ENCODE measurements around the gene SAFB2.

The SAFB2 gene

DNA sequence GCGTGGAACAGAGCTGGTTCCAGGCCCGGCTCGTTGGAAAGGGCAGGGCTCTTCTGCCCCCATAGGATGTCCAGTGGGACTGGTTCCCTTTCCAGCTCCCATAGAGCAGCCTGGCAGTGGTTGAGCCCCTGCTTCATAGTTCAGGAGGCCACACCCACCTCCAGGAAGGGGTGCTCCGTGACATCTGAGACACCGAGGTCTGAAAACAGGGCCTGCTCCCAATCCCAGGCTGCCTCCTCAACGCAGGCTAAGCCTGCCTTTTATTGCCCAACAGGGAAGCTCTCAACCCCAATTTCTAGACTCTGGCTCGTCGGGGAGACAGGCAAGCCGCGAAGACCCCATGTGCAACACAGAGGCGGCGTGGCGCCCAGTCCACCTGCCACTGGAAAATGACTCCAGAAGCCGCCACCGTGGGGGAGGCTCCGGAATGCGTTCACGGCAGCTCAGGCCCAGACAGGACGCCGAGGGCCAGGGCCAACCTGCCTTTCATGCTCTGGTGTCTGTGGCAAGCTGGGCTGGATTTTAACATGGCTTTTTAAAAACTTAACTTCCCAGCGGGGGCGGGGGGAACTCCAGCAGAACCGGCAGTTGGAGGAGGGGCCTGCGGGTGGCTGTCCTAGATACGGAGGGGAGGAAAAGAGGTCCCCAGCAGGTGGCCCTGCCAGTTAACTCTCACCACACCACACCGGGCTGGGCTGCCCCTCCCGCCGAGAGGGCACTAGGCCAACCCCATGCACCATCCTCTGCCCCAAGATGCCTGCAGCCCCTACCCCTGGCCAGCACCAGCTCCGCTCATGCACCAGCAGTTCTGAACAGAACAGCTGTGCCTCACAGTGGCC is 36.9 kb downstream of the SAFB2 start:
- no peak for DNase-seq (ENCODE audit: low read depth in 2 of 2, low spot score in 1 of 2)

DNA sequence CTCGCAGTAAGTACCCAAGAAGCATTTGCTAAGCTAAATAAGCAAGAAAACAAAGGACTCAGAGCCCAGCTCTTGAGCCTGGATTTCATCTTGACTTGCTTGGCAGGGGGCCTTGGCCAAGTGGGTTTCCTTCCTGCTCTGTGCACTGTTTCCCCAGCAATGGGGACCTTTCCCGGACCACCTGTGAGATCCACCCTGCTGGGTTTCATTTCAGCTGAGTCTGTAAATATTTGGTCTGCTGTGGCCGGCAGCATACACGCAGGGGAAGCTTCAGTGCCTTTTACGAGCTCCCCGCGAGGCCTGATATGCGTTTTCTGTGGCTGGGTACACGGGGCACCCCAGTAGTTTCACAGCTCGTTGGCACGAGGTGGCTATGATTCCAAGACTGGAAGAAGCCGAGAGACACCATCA is 42.4 kb downstream of the SAFB2 start:
- DNase-seq (ENCODE audit: low read depth in 2 of 2, low spot score in 1 of 2), result no peak

DNA sequence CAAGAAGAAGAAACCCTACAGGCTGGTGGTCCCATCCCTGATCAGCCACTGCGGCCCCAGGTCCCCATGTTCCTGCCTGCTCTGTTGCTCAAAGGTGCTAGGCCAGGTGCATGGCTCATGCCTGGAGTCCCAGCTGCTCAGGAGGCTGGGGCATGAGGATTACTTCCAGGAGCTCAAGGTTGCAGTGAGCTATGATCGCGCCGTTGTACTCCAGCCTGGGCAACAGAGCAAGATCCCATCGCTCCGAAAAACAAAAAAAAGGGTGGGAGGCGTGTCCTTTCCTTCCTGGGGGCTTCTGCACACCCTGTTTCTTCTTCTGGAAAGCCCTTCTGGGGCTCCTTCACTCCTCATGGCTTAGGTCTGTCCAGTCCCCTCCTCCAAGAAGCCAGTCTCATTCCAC is 42.9 kb downstream of the SAFB2 start:
- DNase-seq (ENCODE audit: low read depth in 2 of 2, low spot score in 1 of 2), result no peak

DNA sequence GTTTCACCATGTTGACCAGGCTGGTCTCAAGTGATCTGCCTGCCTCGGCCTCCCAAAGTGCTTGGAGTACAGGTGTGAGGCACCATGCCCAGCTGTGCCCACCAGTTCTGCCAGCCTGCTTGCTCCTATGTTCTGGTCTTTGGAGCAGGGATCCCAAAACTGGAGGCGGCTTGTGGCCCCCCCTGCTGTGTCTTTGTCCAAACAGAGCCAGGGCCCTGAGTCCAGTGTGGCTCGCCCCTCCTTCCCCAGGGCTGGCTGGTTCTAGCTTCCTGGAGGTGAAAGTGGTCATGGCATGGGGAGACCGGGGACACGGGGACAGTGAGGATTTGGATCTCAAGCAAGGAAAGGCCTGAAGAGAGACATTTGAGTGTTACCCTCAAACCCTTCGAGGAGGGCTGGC is 43.3 kb downstream of the SAFB2 start:
- DNase-seq (ENCODE audit: low read depth in 2 of 2, low spot score in 1 of 2), result no peak

DNA sequence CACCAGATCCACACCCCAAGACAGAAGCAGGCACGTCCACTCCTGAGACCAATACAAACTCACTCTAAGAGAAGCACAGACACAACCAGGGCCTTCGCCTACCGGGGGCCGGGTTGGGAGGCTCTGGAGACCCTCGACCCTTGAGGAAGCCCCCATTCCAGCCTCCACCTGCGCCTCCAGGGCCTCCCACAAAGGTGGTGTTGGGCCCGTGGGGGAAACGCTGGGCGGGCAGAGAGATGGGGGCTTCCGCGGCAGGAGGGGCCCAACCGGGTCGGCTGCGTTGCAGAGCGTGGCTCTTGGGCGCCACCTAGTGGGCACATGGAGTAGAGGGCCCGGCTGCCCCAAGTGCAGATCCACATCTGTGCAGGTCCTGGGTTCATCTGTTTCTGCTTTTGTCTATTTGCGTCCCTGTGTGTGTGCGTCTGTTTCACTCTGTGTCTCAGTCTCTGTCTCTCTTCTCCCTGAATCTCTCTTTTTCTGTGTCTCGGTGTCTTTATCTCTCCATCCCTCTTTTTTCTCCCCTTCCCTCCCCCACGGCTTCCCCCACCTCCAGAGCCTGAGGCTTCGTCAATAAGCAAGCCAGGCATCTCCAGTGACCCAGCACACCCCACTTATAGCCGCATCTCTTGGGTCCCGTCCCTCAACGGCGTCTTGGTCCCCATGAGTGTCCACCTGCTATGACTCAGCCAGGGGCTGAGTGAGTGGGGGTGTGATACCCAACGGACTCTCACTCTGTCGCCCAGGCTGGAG is 44.3 kb downstream of the SAFB2 start:
- peak; percentile 41 to 43 for DNase-seq (ENCODE audit: low read depth in 2 of 2, low spot score in 1 of 2)

DNA sequence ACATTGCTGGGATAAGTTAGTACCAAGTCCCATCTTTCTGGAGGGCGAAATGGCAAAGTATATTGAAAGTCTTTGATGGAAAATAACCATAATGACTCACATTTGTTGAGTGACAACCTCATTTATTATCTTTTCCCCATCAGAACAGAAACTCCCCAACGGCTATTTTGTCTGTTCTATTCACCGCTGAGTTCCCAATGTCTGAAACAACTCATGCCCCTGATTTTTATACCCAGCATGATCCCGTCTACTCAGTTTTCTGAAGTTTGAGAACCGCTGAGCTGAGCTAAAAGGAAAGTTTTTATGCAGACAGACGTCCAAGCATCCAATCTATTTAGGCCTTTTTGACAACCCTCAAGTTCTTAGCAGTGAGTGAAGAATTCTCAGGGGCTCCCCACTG is 47.0 kb downstream of the SAFB2 start:
- no peak for DNase-seq (ENCODE audit: low read depth in 2 of 2, low spot score in 1 of 2)

DNA sequence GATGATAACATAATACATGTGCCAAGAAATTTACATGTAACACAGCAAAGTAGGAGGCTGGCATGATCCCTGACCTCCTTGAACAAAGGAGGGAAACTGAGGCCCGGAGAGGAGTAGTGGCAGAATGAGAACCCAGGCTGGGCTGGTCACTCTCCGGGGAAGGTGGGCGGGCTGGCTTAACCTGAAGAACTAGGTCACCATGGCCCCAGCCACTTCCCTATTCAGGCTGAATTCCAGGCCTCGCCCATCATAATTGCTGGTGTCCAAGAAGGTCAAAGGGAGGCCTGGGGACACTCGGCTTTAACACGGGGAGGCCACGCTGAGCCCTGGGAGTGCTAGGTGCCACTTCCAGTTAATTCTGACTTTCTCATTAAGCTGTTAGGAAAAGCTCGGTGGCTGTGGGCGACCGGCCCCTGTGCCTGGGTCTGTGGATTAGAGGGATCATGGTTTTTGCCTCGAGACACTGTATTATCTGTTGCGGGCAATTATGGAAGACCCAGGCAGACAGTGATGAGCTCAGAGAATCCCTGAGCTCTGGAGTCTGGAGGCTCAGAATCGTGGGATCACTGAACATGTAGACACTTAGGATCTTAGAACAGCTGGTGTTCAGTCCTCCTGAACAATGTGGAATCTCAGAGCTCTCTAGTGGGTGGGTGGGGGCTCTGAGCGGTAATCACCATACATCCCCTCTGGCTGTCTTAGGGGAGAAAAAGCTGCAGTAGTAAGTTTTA is 49.9 kb downstream of the SAFB2 start:
- no peak for DNase-seq (ENCODE audit: low read depth in 2 of 2, low spot score in 1 of 2)

DNA sequence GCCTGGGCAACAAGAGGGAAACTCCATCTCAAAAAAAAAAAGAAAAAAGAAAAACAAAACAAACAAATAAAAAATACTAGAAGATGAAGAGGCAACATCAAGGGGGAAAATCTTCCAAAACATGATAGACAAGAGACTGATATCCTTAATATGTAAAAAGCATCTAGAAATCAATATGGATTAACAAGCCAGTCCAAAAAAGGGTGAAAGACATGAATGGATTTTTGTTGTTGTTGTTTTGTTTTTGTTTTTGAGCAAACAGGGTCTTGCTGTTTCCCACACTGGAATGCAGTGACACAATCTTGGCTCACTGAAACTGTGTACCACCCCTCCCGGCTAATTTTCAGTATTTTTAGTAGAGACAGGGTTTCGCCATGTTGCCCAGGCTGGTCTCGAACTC is 50.8 kb downstream of the SAFB2 start:
- DNase-seq (ENCODE audit: low read depth in 2 of 2, low spot score in 1 of 2), result no peak

DNA sequence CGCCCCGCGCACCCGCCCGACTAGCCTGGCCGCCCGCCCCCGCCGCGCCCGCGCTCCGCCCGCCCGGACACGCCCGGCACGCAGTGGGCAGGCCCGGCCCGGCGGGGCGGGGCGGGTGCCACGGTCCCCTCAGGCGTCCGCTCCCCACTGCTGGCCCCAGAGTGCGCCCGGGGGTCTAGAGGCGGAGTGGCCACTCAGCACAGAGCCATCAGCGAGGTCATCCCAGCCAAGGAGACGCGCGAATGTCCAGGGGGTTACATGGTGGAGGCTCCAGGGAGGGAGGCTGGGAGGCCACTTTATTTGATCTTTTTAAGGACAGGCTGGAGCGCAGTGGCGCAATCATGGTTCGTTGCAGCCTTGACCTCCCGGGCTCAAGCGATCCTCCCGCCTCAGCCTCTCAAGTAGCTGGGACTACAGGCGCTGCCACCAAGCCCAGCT is 54.6 kb downstream of the SAFB2 start:
- no peak for DNase-seq (ENCODE audit: low read depth in 2 of 2, low spot score in 1 of 2)

DNA sequence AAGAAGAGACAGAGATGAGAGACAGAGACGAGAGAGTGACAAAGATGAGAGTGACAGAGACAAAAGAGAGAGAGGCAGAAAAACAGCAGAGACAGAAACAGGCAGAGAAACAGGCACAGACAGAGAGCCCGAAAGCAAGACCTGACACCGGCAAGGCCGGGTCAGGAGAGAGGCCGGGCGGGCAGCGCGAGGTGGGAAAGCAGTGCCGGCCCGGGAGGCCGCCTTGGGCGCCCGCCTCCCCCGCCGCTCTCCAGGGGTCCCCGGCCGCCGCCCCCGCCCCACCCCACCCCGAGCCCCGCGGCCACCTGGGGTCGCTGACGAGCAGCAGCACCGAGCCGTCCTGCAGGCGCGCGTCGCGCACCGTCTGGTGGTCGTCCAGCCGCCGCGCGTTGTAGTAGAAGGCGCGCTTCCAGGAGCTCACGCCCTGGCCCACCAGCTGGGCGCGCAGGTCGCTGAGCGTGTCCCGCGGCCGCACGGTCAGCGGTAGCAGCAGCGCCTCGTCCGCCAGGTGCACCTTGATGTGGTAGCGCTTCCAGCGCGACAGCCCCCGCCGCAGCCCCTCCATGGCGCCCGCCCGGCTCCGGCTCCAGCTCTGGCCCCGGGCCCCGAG is 55.1 kb downstream of the SAFB2 start, which contains the start of gene TINCR:
Gene TINCR, minus strand, starts transcription at position 594 of the 610 bp plus-strand sequence.
- DNase-seq (ENCODE audit: low read depth in 2 of 2, low spot score in 1 of 2), result no peak

DNA sequence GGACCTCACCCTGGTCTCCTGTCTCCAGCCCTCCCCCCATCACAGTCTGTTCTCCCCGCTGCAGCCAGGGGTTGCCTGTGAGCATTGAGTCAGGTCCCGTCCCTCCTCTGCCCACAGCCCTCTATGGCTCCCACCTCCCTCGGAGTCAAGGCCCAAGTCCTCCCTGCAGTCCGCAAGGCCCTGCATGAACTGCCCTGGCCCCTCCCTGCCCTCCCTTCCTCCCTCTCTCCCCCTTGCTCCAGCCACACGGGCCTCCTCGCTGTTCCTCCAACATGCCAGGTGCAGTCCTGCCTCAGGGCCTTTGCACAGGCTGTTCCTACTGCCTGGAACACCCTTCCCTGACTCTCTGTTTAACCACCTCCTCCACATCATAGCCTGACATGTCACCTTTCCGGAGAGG is 57.6 kb downstream of the SAFB2 start:
- DNase-seq (ENCODE audit: low read depth in 2 of 2, low spot score in 1 of 2), result no peak

DNA sequence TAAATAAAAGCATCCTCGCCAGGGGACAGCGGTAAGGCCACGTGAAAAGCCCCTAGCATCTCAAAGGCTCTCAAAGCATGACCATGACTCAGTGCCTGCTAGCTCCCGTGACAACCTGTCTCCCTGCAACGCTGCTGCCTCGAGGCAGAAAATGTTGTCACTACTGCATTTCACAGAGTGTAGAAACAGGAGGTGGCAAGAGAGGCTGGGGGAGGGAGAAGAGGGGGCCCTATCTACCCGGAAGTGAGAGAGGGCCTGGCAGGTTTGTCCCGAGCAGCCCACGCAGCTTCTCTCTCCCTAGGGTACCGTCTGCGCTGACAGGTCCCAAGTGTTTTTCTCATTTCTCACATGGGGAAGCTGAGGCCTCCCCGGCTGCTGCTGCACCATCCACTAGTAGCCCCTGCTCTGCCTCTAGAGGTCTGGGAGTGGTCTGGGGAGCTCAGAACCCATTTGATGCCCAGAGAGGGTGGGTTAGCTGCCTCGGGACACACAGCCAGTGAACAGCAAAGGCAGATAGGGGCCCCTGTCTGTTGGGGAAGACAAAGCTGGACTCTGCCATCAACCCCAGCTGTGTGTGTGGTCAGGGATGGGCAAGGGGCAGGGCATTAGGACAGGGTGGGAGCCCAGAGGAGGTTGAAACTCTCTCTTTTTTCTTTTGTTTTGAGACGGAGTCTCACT is 58.5 kb downstream of the SAFB2 start:
- no peak for DNase-seq (ENCODE audit: low read depth in 2 of 2, low spot score in 1 of 2)

DNA sequence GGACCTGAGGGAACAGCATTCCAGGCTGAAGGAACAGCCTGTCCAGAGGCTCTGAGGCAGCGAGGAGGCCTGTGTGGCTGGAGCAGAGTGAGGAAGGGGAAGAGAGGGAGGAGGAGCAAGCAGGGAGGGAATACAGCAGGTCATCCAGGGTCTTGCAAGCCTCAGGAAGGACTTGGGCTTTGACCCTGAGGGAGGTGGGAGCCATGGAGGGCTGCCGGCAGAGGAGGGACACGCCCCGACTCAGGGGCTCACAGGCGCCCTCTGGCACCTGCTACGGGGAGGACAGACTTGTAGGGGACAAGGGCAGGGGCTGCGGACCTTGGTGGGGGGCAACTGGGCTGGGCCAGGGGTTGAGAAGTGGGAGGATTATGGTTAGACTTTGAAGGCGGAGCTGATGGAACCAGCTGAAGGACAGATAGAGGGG is 59.6 kb downstream of the SAFB2 start:
- DNase-seq (ENCODE audit: low read depth in 2 of 2, low spot score in 1 of 2), result no peak

DNA sequence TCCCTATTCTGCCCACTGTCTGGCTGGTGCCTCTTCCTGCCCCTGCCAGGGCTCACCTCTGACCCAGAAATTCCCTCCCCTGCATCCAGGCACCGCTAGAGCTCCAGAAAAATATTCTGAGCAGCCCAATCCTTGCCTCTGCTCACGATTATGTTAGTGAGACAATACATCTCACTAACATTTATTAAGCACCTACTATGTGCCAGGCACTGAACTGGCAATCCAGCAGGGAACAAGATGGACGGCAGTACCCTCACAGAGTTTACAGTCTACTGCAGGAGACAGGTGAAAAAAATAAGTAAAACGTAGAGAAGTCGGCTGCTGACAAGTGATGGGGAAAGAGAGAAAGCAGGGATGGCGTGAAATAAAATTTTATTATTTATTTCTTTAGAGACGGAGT is 60.3 kb downstream of the SAFB2 start:
- no peak for DNase-seq (ENCODE audit: low read depth in 2 of 2, low spot score in 1 of 2)

DNA sequence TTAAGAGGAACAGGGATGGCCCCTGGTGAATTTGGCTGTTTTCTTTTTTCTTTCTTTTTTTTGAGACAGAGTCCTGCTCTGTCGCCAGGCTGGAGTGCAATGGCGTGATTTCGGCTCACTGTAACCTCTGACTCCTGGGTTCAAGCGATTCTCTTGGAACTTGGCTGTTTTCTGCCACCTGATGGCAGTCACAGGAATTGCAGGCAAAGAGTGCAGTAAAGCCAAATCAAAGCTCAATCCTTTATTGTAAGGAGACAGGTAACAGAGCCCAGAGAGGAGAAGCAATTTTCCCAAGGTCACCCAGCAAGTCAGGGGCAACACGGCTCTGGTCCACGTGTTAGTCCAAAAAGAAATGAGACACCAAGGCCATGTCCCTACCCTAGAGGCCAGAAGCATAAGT is 61.0 kb downstream of the SAFB2 start:
- no peak for DNase-seq (ENCODE audit: low read depth in 2 of 2, low spot score in 1 of 2)

DNA sequence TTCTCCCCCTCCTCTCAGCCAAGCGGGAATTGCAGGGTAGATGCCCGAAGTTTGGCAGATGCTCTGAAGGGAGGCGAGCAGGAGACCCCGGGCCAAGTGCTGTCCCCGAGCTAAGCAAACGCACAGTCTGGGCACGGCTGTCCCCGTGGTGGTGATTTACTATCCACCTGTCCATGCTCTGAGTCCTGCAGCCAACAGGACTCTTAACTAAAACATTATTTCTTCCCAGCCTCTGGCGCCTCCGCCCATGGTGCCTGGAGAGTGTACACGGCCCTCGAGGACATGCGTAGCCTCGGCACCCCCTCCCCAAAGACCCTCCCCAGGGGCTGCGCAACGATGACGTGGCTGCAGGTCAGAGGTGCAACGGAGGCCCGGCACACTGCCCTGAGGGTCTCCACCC is 62.4 kb downstream of the SAFB2 start:
- no peak for DNase-seq (ENCODE audit: low read depth in 2 of 2, low spot score in 1 of 2)

DNA sequence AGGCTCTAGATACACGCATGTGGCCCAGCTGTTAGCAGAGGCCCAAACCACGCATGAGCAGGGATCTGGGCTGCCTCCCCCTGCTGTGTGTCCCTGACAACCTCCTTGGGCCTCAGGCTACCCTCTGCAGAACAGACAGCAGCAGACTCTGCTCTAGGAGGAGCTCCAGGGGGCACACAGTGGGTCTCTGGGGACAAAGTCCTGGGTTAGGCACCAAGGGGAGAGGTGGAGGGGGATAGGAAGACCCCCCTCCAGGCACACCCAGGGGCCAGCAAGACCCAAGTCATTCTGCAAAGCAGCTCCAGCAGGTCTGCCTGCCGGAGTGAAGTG is 62.8 kb downstream of the SAFB2 start:
- no peak for DNase-seq (ENCODE audit: low read depth in 2 of 2, low spot score in 1 of 2)

DNA sequence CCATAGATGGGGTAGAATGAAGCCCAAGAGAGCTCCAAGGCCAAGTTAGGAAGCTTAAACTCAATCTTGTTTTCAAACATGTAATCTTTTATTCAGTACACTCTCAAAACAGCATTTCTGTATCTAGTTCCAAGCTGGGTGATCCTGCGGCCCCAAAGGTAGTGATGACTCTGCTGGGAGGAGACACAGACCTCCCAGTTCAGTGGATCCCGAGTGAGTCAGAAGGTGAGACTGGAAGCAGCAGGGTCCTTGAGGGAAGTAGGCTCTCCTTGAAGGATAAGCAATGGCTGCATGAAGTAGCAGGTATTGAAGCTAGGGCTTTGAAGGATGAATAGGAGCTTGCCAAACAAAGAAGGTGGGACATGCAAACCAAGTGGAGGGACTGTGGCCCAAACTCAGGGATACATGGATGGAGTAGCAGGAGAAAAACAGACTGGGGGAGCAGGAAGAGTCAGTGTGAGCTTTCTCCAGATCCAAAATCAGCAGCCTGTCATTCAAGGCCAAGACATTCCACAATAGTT is 64.4 kb downstream of the SAFB2 start:
- DNase-seq (ENCODE audit: low read depth in 2 of 2, low spot score in 1 of 2), result no peak

DNA sequence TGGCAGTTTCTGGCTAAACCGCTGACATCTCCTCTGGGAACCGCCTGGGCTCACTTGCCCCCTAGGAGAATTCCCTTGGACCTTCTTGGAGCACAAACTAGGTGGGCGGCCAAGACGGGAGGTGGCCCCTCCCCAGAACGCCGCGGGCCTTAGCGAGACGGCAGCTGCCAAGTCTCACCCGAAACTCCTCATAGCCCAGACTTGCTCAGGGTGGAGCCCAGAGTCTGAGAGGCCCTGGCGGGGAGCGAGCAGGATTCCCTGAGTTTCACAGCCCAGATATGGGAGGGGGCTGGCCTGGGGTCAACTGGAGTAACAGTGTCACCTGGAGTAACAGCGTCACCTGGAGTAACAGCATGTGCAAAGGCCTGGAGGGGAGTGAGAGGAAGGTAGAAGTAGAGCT is 64.9 kb downstream of the SAFB2 start:
- no peak for DNase-seq (ENCODE audit: low read depth in 2 of 2, low spot score in 1 of 2)

DNA sequence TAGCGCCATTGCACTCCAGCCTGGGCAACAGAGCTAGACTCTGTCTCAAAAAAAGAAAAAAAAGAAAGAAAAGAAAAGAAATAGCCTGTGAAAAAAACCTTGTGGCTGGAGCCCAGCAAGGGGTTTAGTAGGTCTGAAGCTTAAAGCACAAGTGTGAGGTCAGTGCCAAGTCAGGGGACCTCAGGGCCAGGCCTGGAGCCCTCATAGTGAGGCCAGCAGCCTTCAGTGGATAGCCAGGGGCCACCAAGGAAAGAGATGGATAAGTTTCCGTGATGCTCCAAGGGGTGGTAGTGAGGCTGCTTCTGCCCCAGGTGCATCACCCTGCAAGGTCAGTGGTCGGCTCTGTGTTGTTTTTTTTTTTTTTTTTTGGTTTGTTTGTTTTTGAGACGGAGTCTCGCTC is 67.7 kb downstream of the SAFB2 start:
- no peak for DNase-seq (ENCODE audit: low read depth in 2 of 2, low spot score in 1 of 2)

DNA sequence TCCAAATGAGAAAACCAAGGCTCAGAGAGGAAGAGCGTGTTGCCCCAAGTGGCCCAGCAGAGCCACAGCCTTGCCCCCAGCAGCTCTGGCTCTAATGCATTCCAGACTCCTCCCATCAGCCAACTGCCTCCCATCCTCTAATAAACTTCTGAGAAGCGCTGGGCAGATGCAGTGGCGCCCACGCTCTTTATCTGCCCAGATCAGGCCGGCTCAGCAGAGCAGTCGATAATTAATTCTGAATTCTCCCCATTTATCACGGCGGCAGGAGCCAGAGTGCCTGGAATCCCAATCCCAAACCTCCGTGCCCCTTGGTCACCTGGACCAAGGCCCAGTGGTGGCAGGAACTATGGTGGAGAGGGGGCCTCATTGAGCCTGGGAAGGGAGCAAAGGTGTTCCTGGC is 68.7 kb downstream of the SAFB2 start:
- no peak for DNase-seq (ENCODE audit: low read depth in 2 of 2, low spot score in 1 of 2)

All from stimulated activated CD8-positive, alpha-beta memory T cell treated with anti-CD3 and anti-CD28 coated beads, Interleukin-4, amount 100 ng/mL, for 1 hour (primary cell).